Stimulated activated naive CD8-positive, alpha-beta T cell treated with anti-CD3 and anti-CD28 coated beads, Interleukin-15, Interleukin-2, amounts not matched to agents 100 U/mL and 50 U/mL, for 24 hours (primary cell): ENCODE measurements around the gene ZNF236.
A peak's percentile ranks its signal among the peaks of the same experiment; 100 is the strongest.
"Not testable (repeated sequence)": the region's sequence is repeated elsewhere in the genome, so short reads cannot be mapped to it uniquely, and the experiment has no call there.

Experiments used
- ATAC-seq: fragments of 150-1000 bp; cut with Tn5 transposase; one replicate; pipeline ENCODE4 v1.10.0; 2021
- DNase-seq: peaks from one replicate; pipeline ENCODE4 v3.0.0; 2021

ZNF236 gene

DNA sequence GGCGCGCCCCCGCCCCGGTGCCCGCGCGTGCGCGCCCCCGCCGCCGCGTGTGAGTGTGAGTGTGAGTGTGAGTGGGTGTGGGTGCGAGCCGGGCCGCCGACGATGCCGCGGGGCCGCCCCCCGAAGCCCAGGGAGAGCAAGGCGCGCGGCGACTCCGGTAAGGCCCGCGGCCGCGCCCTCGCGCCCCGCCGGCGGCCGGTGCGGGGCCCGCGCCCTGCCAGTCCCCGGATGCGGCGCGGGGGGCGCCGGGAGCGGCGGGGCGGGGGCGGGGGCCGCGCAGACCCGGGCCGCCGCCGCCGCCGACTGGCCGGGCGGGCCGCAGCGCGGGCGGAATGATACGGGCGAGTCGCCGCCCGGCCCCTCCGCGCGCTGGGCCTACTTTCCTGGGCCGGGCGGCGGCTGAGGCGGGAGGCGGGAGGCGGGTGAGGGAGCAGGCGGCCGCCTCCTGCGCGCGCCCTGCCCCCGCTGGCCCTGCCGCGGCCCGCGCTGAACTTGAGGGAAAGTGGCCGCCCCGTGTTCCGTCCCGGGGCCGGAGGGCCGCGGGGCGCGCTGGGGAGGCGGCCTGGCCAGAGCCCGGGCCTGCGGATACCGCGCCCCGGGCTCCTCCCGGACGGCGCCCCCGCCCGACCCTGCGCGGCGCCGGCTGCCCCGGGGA, at the start of gene ZNF236:
Gene ZNF236, plus strand, starts transcription at position 52 of the 655 bp plus-strand sequence. Its CDS starts 51 bp downstream, at position 103.
- ATAC-seq (peak; percentile 74), DNase-seq (peak; percentile 75)

DNA sequence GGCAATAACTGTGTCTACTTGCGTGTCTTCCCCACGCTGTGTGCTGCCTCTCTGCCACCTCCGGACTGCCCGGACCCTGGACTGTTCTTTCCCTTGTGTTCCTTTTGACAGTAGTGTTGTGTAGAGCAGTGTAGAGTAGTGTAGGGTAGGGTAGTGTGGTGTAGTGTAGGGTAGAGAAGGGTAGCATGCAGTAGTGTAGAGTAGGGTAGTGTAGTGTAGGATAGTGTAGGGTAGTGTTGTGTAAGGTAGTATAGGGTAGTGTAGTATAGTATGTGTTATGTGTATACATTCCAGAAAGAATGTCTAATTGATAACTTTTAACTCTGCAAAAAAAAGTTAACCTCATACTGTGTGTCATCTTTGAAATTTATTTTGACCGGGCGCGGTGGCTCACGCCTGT, 49.7 kb upstream of the ZNF236 start:
- ATAC-seq: no peak
- no peak for DNase-seq

DNA sequence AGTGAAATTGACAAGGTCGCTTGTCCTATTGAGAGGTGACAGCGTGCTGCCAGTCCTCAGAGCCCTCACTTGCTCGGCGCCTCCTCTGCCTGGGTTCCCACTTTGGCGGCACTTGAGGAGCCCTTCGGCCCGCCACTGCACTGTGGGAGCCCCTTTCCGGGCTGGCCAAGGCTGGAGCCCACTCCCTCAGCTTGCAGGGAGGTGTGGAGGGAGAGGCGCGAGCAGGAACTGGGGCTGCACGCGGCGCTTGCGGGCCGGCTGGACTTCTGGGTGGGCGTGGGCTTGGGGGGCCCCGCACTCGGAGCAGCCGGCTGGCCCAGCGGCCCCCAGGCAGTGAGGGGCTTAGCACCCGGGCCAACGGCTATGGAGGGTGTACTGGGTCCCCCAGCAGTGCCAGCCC, 45.3 kb upstream of the ZNF236 start:
- not testable (repeated sequence) for ATAC-seq, DNase-seq

DNA sequence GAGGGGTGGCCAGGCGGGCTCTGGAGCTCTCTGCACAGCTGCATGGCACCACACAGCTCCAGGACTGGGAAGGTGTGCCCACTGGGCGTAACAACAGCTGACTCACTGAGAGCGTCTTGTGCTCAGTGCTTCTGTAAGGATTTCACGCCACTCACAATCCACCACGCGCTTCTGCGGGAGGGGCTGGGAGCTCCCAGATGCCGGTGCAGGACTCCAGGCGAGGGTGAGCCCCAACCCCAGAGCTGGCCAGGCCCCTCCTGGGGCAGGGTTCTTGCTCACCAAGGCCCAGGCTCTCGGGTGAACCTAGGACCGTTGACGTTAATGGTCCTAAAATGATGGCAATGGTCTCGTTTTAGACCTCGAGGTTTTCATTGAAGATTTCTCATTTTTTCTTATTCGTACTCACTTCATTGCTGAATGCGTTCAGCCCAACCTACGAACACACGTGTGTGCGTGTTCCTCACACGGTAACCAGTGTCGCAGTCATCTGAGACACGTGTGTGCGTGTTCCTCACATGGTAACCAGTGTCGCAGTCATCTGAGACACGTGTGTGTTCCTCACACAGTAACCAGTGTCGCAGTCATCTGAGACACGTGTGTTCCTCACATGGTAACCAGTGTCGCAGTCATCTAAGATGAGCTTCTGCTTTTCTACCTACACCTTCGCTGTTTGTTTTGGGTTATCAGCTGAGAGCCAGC, 38.4 kb upstream of the ZNF236 start:
- ATAC-seq (no peak), DNase-seq (no peak)

DNA sequence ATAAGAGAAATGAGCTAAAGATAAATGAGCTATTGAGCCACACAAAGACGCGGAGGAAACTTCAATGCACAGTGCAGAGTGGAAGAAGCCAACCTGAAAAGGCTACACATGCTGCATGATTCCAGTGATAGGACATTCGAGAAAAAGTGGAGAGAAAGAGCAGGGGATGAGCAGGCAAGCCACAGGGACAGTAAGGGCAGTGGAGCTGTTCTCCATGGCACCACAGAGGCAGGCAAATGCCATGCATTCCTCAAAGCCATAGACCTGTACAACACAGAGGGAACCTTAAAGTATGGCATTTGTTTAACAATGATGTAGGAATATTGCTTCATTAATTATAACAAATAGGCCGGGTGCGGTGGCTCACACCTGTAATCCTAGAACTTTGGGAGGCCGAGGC, 36.5 kb upstream of the ZNF236 start:
- DNase-seq: no peak
- ATAC-seq: no peak

DNA sequence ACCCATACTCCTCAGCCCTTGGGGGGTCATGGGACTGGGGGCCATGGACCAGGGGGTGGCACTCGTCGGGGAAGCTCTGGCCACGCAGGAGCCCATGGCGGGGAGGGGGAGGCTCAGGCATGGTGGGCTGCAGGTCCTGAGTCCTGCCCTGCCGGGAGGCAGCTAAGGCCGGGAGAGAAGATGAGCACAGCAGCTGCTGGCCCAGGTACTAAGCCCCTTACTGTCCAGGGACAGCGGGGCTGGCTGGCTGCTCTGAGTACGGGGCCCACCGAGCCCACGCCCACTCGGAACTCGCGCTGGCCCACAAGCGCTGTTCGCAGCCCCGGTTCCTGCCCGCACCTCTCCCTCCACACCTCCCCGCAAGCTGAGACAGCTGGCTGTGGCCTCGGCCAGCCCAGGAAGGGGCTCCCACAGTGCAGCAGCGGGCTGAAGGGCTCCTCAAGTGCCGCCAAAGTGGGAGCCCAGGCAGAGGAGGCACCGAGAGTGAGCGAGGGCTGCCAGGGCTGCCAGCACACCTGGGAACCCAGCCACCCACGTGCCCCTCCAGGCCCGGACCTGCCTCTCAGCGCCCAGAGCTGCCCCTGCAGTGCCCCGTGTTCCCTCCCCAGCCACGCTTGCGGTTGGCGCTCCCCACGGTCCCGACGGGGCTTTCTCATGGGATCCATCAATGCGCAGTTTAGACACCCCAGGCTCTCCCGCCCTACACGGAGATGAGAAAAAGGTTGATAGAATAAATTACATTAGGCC, 33.6 kb upstream of the ZNF236 start:
- no peak for DNase-seq
- ATAC-seq: no peak

DNA sequence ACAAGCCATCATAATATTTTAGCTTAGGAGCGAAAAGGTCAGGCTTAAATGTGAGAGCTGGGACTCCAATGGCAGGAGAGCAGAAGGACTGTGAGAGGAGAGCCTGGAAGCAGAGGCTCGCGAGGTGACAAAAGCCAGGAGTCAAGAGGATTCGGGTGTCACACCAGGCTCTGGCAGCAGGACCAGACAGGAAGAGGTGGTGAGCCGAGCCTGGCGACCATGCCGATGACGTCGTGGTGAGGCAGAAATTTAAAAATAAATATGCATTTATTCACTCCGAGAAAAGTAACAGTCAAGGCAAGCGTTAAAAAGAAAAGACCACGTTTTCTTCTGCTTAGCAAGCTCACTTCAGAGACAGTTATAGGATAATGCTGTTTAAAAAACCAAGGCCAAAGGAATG, 31.3 kb upstream of the ZNF236 start:
- DNase-seq (no peak), ATAC-seq (no peak)

DNA sequence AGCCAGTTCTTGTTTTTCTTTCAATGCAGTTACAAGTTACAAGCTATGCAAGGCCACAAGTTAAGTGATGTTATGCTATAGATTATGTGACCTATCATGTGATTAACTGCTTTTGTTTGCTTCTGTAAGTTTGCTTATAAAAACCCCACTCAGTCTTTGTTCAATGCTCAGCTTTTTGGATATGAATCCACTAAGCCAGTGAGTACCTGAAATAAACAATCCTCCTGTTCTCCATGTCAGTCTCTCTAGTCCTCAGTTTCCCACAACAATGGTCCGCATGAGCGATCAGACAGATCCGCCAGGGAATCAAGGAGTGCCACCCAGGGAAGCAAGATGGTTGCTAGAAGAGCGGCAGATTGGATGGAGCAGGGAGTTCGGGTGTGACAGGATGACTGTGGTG, 30.7 kb upstream of the ZNF236 start:
- ATAC-seq (no peak), DNase-seq (no peak)

DNA sequence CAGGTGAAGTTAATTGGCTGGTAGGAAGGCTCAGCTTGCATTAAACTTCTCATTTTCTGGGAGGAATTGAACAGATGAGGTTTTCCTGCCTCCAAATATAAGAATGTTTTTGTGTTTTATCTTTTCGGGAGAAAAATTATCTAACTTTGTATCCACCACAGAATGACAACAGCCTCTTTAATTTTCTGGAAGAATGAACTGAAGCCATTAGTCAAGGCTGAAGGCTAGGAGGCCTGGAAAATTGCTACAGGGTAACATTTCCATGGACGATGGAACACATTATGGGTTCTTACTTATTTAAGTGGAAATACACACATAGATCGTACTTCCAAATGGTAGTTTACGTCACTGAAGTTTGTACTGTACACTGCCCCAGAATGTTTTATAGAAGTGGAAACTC, 28.0 kb upstream of the ZNF236 start:
- ATAC-seq: no peak
- no peak for DNase-seq

DNA sequence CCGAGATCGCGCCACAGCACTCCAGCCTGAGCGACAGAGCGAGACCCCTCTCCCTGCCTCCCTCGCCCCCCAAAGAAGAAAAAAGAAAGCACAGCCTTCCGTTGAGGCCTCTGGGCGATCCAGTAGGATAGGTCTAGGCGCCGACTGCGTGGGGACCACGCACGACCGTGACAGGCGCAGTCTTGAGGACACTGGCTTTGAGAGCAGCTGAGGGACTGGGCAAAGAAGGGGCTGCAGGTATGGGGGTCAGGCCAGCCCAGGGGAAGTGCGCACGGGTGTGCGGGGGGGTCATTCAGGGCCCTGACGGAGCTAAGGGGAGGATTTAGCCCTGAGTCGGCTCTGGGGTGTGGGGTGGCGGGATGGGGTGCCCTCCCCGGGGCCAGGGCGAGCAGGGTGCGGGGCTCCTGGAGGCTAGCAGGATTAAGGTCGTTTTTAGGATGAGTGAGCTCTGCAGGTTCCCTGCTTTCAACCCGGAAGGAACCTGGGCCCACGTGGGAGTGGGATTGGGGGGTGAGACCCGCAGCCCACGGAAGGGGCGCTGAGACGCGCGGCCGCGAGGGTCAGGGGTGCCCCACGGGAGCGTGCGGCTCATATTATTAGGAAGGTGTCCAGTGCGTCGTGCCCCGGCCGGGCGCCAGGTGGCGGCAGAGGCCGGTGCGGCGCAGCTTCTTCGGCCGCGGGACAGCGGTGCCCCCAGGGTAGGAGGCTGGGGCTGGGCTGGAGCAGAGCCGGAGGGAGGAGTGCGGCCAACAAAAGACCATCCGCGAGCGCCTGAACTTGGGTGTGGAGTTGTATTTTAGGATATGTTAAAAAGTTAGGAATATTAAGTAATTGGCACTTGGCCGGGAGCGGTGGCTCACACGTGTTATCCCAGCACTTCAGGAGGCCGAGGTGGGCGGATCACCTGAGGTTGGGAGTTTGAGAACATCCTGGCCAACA, 20.5 kb upstream of the ZNF236 start:
- DNase-seq (peak; percentile 66), ATAC-seq (peak; percentile 79)

DNA sequence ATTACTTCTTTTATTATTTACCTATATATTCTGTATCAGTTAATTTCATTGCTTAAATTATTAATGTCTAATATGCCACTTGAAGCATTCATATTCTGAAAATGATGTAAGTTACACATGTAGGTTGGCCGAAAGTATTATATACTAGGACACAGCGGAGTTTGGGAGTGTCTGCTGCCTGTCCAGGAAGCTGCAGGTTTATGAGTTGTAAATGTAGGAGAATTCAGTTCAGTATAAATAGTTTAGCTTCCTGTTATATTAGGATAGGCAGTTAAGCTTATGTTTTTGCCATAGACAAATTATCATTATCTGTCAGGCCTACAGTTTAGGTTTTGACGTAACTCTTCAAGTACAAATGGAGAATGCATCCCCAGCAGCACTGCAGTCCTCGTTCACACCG, 18.9 kb upstream of the ZNF236 start:
- DNase-seq: no peak
- ATAC-seq: no peak

DNA sequence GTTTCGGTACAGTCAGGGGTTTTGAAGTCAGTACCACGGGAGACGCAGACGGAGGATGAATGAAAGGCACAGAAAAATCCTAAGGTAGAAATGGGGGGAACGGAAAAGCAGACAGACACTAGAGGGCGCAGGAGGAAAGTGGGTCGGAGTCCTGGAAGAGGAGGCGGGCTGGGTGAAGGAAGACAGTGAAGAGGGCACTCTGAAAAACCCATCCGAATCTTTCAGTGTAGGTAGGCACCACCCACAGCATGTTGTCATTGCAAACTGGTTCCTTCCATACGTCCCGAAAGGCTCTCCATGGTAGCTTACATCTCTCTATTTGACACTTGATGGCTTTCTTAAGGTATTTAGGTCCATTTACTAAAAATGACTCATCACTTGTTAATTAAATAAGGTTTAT, 18.5 kb upstream of the ZNF236 start:
- ATAC-seq: peak; percentile 80
- DNase-seq: peak; percentile 85

DNA sequence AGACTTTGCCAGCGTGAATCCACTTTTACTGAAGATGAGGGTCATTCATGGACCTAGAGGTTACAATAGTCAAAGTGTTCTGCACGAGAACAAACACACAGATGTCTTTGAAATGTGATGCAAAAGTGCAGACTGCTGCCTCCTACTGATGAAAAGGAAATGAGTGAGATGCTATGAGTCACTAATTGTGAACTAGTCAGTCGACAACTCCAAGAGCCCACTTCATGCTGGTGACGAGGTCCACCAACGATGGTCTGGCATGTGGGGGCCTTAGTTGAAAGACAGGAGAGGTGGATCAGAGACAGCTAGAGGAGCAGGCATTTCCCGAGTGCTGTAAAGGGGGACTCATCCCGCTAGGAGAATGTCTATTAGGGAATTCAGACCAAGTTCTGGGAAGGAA, 17.1 kb upstream of the ZNF236 start:
- no peak for ATAC-seq
- DNase-seq: no peak

DNA sequence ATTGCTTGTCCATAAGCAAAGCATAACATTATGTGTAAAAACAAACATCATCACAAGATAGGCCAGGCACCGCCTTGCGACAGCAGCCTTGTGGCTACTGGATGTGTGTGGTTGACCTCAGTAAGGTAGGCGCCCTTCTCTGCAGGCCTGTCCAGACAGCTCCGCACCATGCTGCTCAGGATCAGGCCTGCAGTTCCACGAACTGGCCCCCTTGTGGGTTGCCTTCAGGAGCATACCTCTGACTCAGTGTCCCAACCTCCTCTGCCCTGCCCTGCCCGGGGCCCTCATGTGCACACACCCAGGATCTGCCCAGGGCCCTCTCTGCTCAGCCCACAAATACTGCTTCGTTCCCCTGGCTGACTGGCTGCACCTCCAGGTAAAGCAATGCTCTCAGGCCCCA, 16.1 kb upstream of the ZNF236 start:
- ATAC-seq (no peak), DNase-seq (no peak)

DNA sequence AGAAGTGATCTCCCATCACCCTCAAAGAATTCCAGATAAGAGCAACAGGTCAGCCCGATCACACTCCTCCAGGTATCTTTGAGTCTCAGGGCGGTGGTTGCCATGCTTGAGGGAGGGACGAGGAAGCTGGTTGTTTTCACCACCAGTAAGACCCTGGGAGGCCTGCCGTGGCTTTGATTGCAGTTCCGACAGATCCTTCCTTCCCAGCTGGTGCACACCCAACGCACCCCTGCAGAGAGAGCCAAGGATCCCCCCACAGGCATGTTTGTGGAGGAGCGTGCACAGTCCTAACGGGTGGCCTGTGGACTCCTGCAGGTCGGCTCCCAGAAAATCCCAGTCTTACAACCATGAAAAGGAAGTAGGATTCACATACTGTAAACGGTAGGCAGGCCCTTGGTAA, 13.8 kb upstream of the ZNF236 start:
- no peak for ATAC-seq

DNA sequence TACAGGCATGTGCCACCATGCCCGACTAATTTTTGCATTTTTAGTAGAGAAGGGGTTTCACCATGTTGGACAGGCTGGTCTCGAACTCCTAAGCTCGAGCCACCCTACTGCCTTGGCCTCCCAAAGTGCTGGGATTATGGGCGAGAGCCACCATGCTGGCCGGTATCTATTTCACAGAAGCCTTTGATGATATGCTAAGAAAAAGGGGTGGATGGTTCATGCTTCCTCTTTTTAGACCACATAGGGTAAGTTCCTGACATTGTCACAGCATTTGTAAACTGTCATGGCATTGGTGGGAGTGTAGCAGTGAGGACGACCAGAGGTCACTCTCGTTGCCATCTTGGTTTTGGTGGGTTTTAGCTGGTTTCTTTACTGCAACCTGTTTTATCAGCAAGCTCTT, 10.8 kb upstream of the ZNF236 start:
- DNase-seq, ATAC-seq: not testable (repeated sequence)

More for the DNA sequence above, 13.8 kb upstream of the ZNF236 start:
- DNase-seq: no peak

DNA sequence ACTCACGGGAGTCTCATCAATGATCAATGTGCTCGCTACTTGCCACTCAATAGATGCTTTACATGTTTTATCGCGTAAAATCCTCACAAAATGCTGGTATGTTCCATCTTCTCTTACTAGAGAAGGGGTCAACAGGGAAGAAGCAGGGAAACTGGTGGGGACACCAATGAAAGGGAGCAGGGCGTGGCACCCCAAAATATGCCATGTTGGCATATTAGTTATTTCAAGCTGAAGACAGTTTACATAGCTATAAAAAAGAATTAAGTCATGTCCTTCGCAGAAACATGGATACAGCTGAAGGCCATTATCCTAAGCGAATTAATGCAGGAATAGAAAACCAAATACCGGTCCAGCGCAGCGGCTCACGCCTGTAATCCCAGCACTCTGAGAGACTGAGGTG, 8.1 kb upstream of the ZNF236 start:
- no peak for ATAC-seq
- no peak for DNase-seq

DNA sequence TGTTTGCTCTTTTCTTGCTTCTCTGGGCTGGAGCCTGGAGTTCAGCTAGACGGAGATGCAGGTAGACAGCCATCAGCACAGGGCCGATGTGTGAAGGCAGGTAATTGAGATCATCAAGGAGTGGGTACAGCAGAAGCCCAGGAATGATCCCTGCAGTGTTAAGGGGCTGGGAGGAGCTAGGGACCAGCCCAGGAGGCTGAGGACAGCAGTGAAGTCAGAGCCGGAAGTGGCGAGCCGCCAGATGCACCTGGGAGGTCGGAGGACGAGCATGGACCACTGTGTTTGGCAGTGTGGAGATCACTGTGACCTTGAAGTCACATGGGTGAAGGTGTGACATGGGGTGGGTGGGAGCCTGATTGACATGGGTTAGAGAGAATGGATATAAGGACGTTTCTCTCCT, 6.2 kb upstream of the ZNF236 start:
- no peak for DNase-seq
- peak; percentile 36 for ATAC-seq

DNA sequence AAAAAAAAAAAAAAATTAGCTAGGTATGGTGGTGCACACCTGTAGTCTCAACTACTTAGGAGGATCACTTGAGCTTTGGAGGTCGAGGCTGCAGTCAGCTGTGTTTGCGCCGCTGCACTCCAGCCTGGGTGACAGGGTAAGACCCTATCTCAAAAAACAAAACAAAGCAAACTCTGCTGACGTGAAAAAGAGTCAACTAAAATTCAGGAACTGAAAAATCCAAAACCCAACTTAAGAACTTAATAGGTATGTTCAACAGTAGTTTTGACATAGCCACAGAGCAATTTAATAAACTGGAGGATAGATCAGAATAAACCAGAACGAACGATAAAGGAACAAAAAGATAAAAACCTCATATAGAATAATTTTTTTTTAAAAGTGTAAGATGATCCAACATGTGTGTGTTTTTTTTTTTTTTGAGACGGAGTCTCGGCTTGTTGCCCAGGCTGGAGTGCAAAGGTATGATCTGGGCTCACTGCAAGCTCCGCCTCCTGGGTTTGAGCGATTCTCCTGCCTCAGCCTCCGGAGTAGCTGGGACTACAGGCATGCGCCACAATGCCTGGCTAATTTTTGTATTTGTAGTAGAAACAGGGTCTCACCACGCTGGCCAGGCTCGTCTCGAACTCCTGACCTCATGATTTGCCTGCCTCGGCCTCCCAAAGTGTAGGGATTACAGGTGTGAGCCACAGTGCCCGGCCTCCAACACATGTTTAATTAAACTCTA, 4.3 kb upstream of the ZNF236 start:
- ATAC-seq (no peak), DNase-seq (no peak)

DNA sequence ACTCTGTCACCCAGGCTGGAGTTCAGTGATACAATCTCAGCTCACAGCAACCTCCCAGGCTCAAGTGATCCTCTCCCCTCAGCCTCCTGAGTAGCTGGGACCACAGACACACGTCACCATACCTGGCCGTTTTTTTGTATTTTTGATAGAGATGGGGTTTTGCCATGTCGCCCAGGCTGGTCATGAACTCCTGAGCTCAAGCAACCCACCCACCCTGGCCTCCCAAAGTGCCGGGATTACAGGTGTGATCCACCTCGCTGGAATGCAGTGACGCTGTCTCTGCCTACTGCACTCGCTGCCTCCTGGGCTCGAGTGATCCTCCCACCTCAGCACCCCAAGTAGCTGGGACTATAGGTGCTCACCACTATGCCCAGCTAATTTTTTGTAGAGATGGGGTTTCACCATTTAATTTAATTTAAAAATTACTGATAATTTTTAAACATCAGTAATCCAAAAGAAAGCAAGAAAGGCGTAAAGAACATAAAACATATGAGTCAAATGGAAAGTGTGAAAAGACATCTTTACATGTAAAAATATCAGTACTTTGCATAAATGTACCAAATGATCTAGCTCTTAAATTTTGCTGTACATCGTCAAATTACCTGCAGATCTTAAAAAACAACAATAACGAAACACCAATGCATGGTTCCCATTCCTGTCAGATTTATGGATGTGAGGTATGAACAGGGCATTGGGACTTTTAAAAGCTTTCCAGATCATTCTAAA, 2.8 kb upstream of the ZNF236 start:
- ATAC-seq: no peak
- no peak for DNase-seq

DNA sequence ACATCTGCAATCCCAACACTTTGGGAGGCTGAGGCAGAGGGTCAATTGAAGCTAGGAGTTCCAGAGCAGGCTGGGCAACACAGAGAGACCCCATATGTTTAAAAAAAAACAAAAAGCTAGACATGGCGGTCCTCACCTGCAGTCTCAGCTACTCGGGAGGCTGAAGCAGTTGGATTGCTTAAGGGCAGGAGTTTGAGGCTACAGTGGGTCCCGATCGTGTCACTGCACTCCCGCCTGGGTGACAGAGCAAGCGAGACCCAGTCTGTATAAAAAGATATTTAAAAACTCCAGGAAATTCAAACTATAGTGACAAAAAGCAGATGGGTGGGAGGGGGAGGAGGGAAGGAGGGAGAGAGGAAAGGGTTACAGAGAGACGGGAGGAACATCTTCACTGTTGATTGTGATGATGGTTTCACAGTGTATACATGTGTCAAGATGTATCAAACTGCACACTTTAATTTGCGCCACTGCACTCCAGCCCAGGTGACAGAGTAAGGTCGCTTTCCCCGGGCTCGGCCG, 942 bp upstream of the ZNF236 start:
- ATAC-seq (no peak), DNase-seq (no peak)
